Measurements from ENCODE around the gene GPR161.

GRCh38 chr1:168137515-168137821, 738 bp upstream of the GPR161 start:
- TF ChIP-seq ZNF384 (IDR thresholded peaks at IDR 0.05) (no peak), SUZ12 (IDR thresholded peaks at IDR 0.05) (no peak), FOXM1 (IDR thresholded peaks at IDR 0.05; ENCODE audit: borderline replicate concordance) (no peak), HDGF (IDR thresholded peaks at IDR 0.05; ENCODE audit: borderline replicate concordance) (no peak), FOXA1 (IDR thresholded peaks at IDR 0.05) (no peak), BHLHE40 (IDR thresholded peaks at IDR 0.05; ENCODE audit: borderline replicate concordance) (no peak), SP1 (IDR thresholded peaks at IDR 0.05) (no peak), L3MBTL2 (conservative IDR thresholded peaks at IDR 0.05) (no peak)

Measured in HEK293T (cell line).